HG02588 (cell line): Measurements from ENCODE around the gene CPT1B.

Experiments used
- ATAC-seq: cut with Tn5 transposase; IDR thresholded peaks from one replicate; pipeline ENCODE4 v1.9.1; 2021; ENCODE audit warnings: mild to moderate bottlenecking, moderate library complexity; ENCODE audit not compliant: unreplicated experiment

CPT1B gene

GRCh38 chr22:50571264-50572175 lies 6.7 kb downstream of the CPT1B start:
- ATAC-seq: no peak

DNA sequence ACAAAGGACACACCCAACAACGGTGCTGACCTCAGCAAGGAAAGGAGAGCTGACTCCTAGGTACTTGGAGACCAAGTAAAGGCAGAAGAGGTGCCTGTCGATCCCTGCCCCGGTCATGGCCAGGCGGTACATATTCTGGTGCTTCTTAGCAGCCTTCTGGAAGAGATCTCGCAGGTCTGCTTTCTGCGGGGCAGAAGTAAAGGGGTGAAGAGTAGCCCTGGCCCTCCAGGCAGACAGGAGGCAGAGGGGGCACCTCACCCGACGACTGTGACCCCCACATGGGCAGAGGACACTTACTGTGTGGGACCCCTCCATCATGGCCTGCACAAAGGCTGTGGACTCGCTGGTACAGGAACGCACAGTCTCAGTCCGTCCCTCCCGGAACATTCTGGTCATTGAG lies 7.4 kb downstream of the CPT1B start:
- ATAC-seq: no peak

- ATAC-seq: no peak
These were observed 8.2 kb downstream of the CPT1B start for GRCh38 chr22:50569896-50570535.

- no peak for ATAC-seq
These were observed 9.2 kb downstream of the CPT1B start for GRCh38 chr22:50569041-50569459.

DNA sequence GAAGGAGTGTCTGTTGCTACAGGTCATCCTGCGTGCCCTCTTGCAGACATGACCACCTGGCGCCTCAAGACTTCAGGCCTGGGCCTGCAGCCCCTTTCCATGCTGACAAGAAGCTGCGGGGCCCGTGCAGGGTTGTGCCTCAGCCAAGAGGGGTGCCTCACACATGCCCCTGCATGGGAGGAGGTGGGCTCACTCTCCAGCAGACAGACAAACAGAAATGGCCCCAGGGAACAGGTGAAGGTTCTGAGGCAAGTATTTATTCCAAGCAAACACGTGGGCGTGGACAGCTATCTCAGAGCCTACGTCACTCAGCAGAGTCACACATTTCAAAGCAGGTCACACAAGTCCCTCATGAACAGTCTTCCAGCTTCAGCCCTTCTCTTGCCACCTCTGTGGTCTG lies 9.6 kb downstream of the CPT1B start:
- no peak for ATAC-seq

GRCh38 chr22:50567721-50568252 lies 10.4 kb downstream of the CPT1B start:
- no peak for ATAC-seq

GRCh38 chr22:50564289-50564688 lies 13.9 kb downstream of the CPT1B start:
- no peak for ATAC-seq

DNA sequence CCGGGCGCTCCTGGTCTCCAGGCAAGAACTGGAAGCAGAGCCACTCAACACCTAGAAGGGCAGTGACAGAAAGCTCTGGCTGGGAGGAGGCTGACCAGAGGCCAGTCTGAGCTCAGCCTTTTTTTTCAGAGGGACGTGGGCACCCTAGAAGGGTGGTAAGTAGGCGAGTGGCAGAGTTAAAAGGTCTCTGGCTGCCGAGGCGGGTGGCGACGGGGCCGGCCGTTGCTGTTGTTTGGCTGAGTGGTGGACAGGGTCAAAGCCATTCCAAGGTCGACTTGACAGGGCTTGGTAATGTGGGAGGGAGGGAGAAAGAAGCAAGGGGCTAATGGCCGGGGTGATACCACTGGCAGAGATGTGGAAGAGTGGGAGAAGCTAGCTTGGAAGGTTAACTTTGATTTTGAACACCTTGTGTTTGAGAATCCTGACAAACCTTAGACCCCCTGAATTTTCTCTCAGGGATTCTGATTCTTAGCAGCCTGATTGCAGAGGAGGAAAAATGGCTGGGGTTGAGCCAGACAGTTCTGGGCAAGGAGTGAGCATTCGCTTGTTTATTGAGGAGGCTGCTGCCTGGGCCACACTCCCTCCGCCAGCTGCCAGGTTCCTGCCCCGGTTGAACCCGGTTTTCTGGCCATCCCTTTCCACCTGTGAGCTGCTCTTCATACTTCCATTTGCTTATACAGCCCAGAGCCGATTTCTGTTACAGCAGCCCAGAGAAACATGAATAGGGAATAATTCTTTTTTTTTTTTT lies 14.6 kb downstream of the CPT1B start:
- ATAC-seq: no peak

- peak; percentile 94 for ATAC-seq
These were observed 15.5 kb downstream of the CPT1B start, which contains the start of gene SYCE3 for GRCh38 chr22:50562523-50563412. SYCE3 (minus strand) TSS chr22:50562919; CDS start chr22:50556405, 6,514 bp downstream.

- ATAC-seq: no peak
These were observed 16.5 kb downstream of the CPT1B start for GRCh38 chr22:50561401-50562358.

GRCh38 chr22:50560034-50560433 lies 18.2 kb downstream of the CPT1B start:
- ATAC-seq: no peak

DNA sequence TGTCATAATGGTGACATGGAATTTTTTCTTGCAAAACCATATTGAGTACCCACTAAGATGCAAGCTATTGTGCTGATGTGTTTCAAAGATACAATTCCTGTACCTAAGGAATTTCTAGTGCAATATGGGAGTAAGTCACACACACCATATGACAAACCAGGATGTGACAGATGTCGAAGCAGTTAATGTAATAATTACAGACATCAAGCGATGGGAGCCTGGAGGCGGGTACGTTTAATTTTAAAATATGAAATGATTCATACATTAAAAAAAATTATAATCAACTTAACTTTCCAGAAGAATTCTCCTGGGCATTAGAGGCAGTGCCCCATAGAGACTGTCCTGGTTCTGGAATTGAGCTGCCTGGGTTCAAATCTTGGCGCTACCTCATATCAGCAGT lies 21.5 kb downstream of the CPT1B start:
- no peak for ATAC-seq

GRCh38 chr22:50553310-50553709 lies 24.9 kb downstream of the CPT1B start:
- no peak for ATAC-seq

DNA sequence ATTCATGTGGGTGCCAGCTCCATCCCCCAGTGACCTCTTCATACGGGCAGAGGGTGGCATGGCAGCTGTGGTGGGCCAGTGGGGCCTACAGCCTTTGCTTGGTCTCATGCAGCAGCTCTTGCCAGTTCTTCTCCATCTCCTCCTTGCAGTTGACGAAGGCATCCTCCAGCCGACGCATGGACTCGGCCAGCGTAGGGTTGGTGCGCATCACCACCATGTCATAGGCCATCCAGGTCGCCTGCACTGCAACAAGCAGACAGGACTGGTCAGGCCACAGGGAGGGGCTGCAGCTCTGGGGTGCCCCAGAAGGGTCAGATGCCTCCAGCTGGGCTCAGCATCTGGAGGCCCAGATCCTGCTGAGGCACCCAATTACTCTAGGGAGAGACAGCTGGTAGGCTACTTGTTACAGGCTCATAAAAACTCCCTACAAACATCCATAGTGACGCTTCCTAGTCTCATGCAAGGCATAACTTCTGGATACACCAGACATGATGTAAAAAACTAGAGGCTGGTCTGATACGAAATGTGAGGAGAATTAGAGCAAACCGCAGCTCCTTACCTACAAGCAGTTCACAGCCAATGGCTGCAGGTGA lies 27.0 kb downstream of the CPT1B start:
- ATAC-seq: no peak

DNA sequence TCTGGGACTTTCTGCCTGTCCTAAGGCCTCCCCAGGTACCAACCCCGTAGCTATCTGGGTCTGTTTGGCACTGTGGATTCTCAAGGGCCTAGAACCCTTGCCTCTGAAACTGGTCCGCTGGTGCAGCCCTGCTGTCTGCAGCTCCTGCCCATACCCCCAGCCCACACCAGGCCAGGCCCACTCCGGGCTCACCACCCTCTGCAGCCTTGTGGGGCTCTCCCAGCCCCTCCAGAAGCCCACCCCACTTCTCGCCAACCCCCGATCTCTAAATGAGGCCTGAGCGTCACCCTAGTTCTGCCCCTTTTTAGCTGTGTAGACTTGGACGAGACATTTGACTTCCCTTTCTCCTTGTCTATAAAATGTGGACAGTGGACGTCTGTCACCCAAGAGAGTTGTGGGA lies 27.8 kb downstream of the CPT1B start:
- no peak for ATAC-seq

DNA sequence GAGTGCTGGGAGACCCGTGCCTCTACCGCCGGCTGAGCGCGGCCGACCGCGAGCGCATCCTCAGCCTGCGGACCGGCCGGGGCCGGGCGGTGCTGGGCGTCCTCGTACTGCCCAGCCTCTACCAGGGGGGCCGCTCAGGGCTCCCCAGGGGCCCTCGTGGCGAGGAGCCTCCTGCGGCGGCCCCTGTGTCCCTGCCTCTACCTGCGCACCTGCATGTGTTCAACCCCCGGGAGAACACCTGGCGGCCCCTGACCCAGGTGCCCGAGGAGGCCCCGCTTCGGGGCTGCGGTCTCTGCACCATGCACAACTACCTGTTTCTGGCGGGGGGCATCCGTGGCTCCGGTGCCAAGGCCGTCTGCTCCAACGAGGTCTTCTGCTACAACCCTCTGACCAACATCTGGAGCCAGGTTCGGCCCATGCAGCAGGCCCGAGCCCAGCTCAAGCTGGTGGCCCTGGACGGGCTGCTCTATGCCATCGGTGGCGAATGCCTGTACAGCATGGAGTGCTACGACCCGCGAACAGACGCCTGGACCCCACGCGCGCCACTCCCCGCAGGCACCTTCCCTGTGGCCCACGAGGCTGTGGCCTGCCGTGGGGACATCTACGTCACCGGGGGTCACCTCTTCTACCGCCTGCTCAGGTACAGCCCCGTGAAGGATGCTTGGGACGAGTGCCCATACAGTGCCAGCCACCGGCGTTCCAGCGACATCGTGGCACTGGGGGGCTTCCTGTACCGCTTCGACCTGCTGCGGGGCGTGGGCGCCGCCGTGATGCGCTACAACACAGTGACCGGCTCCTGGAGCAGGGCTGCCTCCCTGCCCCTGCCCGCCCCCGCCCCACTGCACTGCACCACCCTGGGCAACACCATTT lies 29.1 kb downstream of the CPT1B start:
- ATAC-seq: no peak

- ATAC-seq: no peak
These were observed 29.9 kb downstream of the CPT1B start for GRCh38 chr22:50548040-50548920.
